CD14-positive monocyte (primary cell): Measurements from ENCODE around the gene LACTBL1. TPM values are rescaled to one million over a fixed set of nuclear protein-coding genes. Genes with fewer than 3 reads are reported as not detected.

ENCODE experiments used
- DNase-seq, 3 donors: peaks; one replicate each; pipeline ENCODE4 v3.0.0-alpha.2; 2011 to 2022
- H2AFZ ChIP-seq: 2 replicates; pipeline ENCODE4 v1.6.0; 2012; ENCODE audit warnings: mild to moderate bottlenecking, low read depth, low read length, inconsistent platforms; ENCODE audit not compliant: insufficient read depth, poor library complexity, severe bottlenecking
- H3K27ac ChIP-seq, 2 donors: 1 replicate in 1 of 2; 2 replicates in 1 of 2; pipeline ENCODE4 v1.5.1; 2012 to 2013; ENCODE audit warnings: low read length in 2 of 2, control low read depth in 1 of 2, inconsistent platforms in 1 of 2, low read depth in 1 of 2, mild to moderate bottlenecking in 1 of 2
- H3K27me3 ChIP-seq, 2 donors: one replicate each; pipeline versions ENCODE4 v1.6.0 to v1.6.1; 2011 to 2013; ENCODE audit warnings: low read length in 2 of 2; ENCODE audit not compliant: control insufficient read depth in 2 of 2, insufficient read depth in 2 of 2
- H3K36me3 ChIP-seq, 2 donors: replicated peaks in 1 of 2; 1 replicate in 1 of 2; 2 replicates in 1 of 2; pipeline versions ENCODE4 v1.5.1 to v1.6.1; 2012 to 2013; ENCODE audit warnings: low read length in 2 of 2, control low read depth in 1 of 2, inconsistent platforms in 1 of 2, mild to moderate bottlenecking in 1 of 2; ENCODE audit not compliant: insufficient read depth in 2 of 2, control insufficient read depth in 1 of 2
- H3K4me1 ChIP-seq, 2 donors: 1 replicate in 1 of 2; 2 replicates in 1 of 2; pipeline versions ENCODE4 v1.5.1 to v1.6.1; 2012 to 2013; ENCODE audit warnings: low read length in 2 of 2, control low read depth in 1 of 2, inconsistent platforms in 1 of 2, mild to moderate bottlenecking in 1 of 2, moderate library complexity in 1 of 2; ENCODE audit not compliant: insufficient read depth in 2 of 2, control insufficient read depth in 1 of 2
- H3K4me2 ChIP-seq: replicated peaks from 2 replicates; pipeline ENCODE3; 2012; ENCODE audit warnings: low read length, moderate library complexity, mild to moderate bottlenecking; ENCODE audit not compliant: poor library complexity, severe bottlenecking; ENCODE audit errors: extremely low read depth
- H3K4me3 ChIP-seq, 3 experiments: fragments of 200-600 bp in 1 of 3; sonication (generic) in 1 of 3; replicated peaks in 1 of 3; 1 replicate in 2 of 3; 2 replicates in 1 of 3; pipeline ENCODE4 v1.5.1; 2011 to 2013; ENCODE audit warnings: low read length in 3 of 3, mild to moderate bottlenecking in 3 of 3, control low read depth in 2 of 3, low read depth in 2 of 3, inconsistent platforms in 1 of 3, moderate library complexity in 1 of 3
- H3K79me2 ChIP-seq: 2 replicates; pipeline ENCODE4 v1.6.0; 2012; ENCODE audit warnings: mild to moderate bottlenecking, control low read depth, inconsistent platforms, low read length, moderate library complexity; ENCODE audit not compliant: insufficient read depth
- H3K9ac ChIP-seq: 2 replicates; pipeline ENCODE4 v1.6.0; 2017; ENCODE audit warnings: low read length, mild to moderate bottlenecking; ENCODE audit not compliant: insufficient read depth, poor library complexity, severe bottlenecking
- H3K9me3 ChIP-seq, 2 donors: replicated peaks in 1 of 2; 1 replicate in 1 of 2; 2 replicates in 1 of 2; pipeline versions ENCODE4 v1.5.1 to v1.6.1; 2012 to 2013; ENCODE audit warnings: low read length in 2 of 2, control low read depth in 1 of 2; ENCODE audit not compliant: control insufficient read depth in 1 of 2, insufficient read depth in 1 of 2
- H4K20me1 ChIP-seq: 2 replicates; pipeline ENCODE4 v1.6.0; 2012; ENCODE audit warnings: mild to moderate bottlenecking, low read length, control low read depth, moderate library complexity; ENCODE audit not compliant: insufficient read depth
- H3K27ac Mint-ChIP-seq, 7 donors: one replicate each; pipeline ENCODE4 v1.8.0; 2020; ENCODE audit warnings: mild to moderate bottlenecking in 7 of 7, mixed read lengths in 7 of 7, moderate library complexity in 6 of 7, inconsistent platforms in 2 of 7
- H3K27me3 Mint-ChIP-seq, 3 donors: one replicate each; pipeline ENCODE4 v1.8.0; 2021 to 2022; ENCODE audit warnings: low read depth in 3 of 3, mild to moderate bottlenecking in 3 of 3, mixed read lengths in 3 of 3, moderate library complexity in 3 of 3, inconsistent platforms in 1 of 3
- H3K36me3 Mint-ChIP-seq, 2 donors: one replicate each; pipeline ENCODE4 v1.8.0; 2020; ENCODE audit warnings: mixed read lengths in 2 of 2, inconsistent platforms in 1 of 2, mild to moderate bottlenecking in 1 of 2
- H3K4me1 Mint-ChIP-seq: one replicate; pipeline ENCODE4 v1.8.0; 2020; ENCODE audit warnings: mild to moderate bottlenecking, mixed read lengths
- H3K4me3 Mint-ChIP-seq, 2 donors: one replicate each; pipeline ENCODE4 v1.8.0; 2020; ENCODE audit warnings: mild to moderate bottlenecking in 2 of 2, mixed read lengths in 2 of 2, moderate library complexity in 1 of 2
- H3K9me3 Mint-ChIP-seq, 7 donors: one replicate each; pipeline ENCODE4 v1.8.0; 2020 to 2022; ENCODE audit warnings: mixed read lengths in 7 of 7, mild to moderate bottlenecking in 6 of 7, moderate library complexity in 6 of 7, inconsistent platforms in 2 of 7
- WGBS: methylation state at CpG from one replicate; pipeline ENCODE4 v1.1.5; 2013; ENCODE audit warnings: missing lambda C conversion rate; ENCODE audit not compliant: insufficient coverage; 5-methylcytosine and 5-hydroxymethylcytosine counted together
- intact Hi-C, 2 donors: fragments of 100-400 bp; cut with micrococcal nuclease; formaldehyde crosslinking; loops; one replicate each; pipeline versions ENCODE4 v1.15.0 to v1.15.1; 2023
- polyA minus RNA-seq: library from RNA; depleted of rRNA, polyadenylated mRNA; stranded (reverse); fragments of >200 nt; gene quantifications from 2 replicates; pipeline ENCODE4 v1.2.3, GENCODE V29; 2012
- polyA plus RNA-seq, 3 donors: library from polyadenylated mRNA; depleted of rRNA in 1 of 3; unstranded in 2 of 3; stranded (reverse) in 1 of 3; fragments of 300-500 nt in 2 of 3; fragments of >200 nt in 1 of 3; fragmentation: Illumina TruSeq in 2 of 3; gene quantifications; 1 replicate in 2 of 3; 2 replicates in 1 of 3; pipeline ENCODE4 v1.2.3, GENCODE V29; 2012 to 2021
- total RNA-seq, 12 experiments: library from RNA in 1 of 12; stranded (reverse) in 1 of 12; fragments of 120-200 nt in 1 of 12; gene quantifications; one replicate each; pipeline ENCODE4 v1.2.4 and lab custom pipeline; 2013 to 2026; ENCODE audit warnings: mixed read lengths in 6 of 12, inconsistent platforms in 1 of 12
- TF ChIP-seq, protein P1 (sequence below): fragments of 200-600 bp; IDR thresholded peaks from one replicate; pipeline ENCODE4 v1.8.0; 2022; ENCODE audit warnings: antibody characterized with exemption, mild to moderate bottlenecking

LACTBL1 gene, protein sequence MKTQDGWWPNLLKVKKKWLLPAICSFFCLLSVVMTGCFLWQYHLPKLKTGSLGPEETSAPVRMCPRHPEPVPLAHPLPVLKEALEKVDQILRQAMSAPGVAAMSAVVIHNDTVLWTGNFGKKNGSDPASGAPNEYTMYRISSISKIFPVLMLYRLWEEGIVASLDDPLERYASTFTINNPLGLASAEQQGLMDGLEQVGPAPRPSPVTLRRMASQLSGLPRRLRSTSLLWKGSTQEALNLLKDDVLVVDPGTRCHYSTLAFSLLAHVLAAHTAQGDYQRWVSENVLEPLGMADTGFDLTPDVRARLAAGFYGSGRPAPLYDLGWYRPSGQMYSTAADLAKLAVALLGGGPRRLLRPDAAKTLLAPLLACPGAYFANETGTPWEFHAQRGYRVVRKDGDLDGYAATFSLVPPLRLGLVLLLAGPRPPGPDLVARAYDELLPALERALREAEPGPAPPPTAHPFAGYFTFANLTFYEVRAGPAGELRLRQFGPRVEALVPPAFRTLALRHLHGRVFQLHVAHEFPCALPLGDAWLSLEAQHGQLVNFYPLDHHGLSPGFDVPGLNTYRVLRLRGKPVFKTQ
- not detected for total RNA-seq (2013)
- not detected for polyA plus RNA-seq
- not detected in 2 replicates for polyA minus RNA-seq
- 0 to 0.15 (median 0) reads per million in 11 experiments for total RNA-seq (lab: John Stamatoyannopoulos, UW)

DNA sequence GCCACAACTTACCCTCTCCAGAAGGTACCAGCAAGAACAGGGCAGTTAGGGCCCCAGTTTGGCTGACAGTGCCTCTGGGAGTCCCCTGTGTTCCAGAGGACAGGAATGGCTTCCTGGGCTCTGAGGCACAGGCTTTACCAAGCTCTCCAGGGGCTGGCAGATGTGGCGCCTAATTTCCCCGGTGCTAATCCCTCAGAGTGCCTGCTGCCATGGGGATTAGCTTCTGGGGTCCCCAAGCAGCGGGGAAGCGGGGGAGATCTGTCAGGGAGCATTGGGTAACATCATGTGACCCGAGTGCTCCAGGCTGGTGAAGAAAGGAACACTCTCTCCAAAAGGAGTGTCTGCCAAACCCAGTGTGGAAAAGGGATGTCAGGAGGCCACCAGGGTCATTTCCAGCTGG, at the start of gene LACTBL1:
TSS of gene LACTBL1 (minus strand) at position 107 of the 400 bp plus-strand sequence. CDS start 550 bp downstream, outside the sequence.
- Mint-ChIP-seq H3K27me3 (peaks cover 26 to 42% (median 33%) of the 10 kb centered on the region in 3 donors), H3K4me3 (no peak within 1 kb of the TSS), H3K36me3 (no peaks in the 10 kb centered on the region), H3K27ac (no peak within 1 kb of the TSS), H3K9me3 (peaks cover 0 to 2% (median 0%) of the 10 kb centered on the region in 7 donors), H3K4me1 (peaks cover 2% of the 10 kb centered on the region)
- Histone ChIP-seq H3K4me1 (no peaks in the 10 kb centered on the region), H3K27me3 (peaks cover 16 to 22% of the 10 kb centered on the region in 2 donors), H3K4me2 (no peak within 1 kb of the TSS), H3K36me3 (no peaks in the 10 kb centered on the region), H3K79me2 (no peaks in the 10 kb centered on the region), H3K27ac (no peak within 1 kb of the TSS), H3K9ac (no peak within 1 kb of the TSS), H3K4me3 (no peak within 1 kb of the TSS), H4K20me1 (no peaks in the 10 kb centered on the region), H3K9me3 (no peaks in the 10 kb centered on the region), H2AFZ (no peak within 1 kb of the TSS)
- DNase-seq: no peak
- intact Hi-C loops: no loop called here
- 86% methylated on average over 2 of the region's 5 CpGs for WGBS
- TF ChIP-seq, protein P1, sequence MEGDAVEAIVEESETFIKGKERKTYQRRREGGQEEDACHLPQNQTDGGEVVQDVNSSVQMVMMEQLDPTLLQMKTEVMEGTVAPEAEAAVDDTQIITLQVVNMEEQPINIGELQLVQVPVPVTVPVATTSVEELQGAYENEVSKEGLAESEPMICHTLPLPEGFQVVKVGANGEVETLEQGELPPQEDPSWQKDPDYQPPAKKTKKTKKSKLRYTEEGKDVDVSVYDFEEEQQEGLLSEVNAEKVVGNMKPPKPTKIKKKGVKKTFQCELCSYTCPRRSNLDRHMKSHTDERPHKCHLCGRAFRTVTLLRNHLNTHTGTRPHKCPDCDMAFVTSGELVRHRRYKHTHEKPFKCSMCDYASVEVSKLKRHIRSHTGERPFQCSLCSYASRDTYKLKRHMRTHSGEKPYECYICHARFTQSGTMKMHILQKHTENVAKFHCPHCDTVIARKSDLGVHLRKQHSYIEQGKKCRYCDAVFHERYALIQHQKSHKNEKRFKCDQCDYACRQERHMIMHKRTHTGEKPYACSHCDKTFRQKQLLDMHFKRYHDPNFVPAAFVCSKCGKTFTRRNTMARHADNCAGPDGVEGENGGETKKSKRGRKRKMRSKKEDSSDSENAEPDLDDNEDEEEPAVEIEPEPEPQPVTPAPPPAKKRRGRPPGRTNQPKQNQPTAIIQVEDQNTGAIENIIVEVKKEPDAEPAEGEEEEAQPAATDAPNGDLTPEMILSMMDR: no peak

GRCh38 chr1:23021834-23022233, 49.2 kb upstream of the LACTBL1 start:
- TF ChIP-seq, protein P1: no peak
- WGBS: no CpG with 5 or more reads among the region's 2 CpGs
- intact Hi-C loops: no loop called here
- no peak overlapping the region for H2AFZ ChIP-seq
- H3K4me3 ChIP-seq: no peak overlapping the region
- no peaks in the 10 kb centered on the region for H3K27me3 ChIP-seq
- H3K9me3 ChIP-seq: no peaks in the 10 kb centered on the region
- H3K4me3 Mint-ChIP-seq: no peak overlapping the region
- H3K27ac Mint-ChIP-seq: no peak overlapping the region
- no peak for DNase-seq
- H3K4me2 ChIP-seq: no peak overlapping the region
- peaks cover 58% of the 10 kb centered on the region for H3K4me1 Mint-ChIP-seq
- peaks cover 79% of the 10 kb centered on the region for H3K79me2 ChIP-seq
- H4K20me1 ChIP-seq: peaks cover 45% of the 10 kb centered on the region
- H3K27ac ChIP-seq: no peak overlapping the region
- no peaks in the 10 kb centered on the region for H3K27me3 Mint-ChIP-seq
- no peaks in the 10 kb centered on the region for H3K36me3 Mint-ChIP-seq
- no peak overlapping the region for H3K9ac ChIP-seq
- H3K36me3 ChIP-seq: no peaks in the 10 kb centered on the region
- peaks cover 0 to 3% (median 0%) of the 10 kb centered on the region in 7 donors for H3K9me3 Mint-ChIP-seq
- H3K4me1 ChIP-seq: peaks cover 23 to 39% of the 10 kb centered on the region in 2 donors
